Liver (tissue), 9 donors: ENCODE data around the gene ONECUT1. TPM values are rescaled to one million over a fixed set of nuclear protein-coding genes. Genes with fewer than 3 reads are reported as not detected.

ENCODE experiments used
- DNase-seq: peaks from one replicate; pipeline ENCODE4 v3.0.0-alpha.2; 2017; ENCODE audit warnings: low spot score
- H3K27ac ChIP-seq, 2 donors: one replicate each; pipeline ENCODE4 v1.7.0; 2013; ENCODE audit warnings: inconsistent platforms in 2 of 2, low read length in 2 of 2, control low read depth in 1 of 2, low read depth in 1 of 2, mild to moderate bottlenecking in 1 of 2
- H3K27me3 ChIP-seq, 4 donors: one replicate each; pipeline versions ENCODE4 v1.6.1 to v1.7.0; 2013; ENCODE audit warnings: low read length in 3 of 4, inconsistent platforms in 1 of 4, mild to moderate bottlenecking in 1 of 4, moderate library complexity in 1 of 4; ENCODE audit not compliant: control insufficient read depth in 4 of 4, insufficient read depth in 4 of 4
- H3K36me3 ChIP-seq, 4 donors: one replicate each; pipeline versions ENCODE4 v1.6.1 to v1.7.0; 2013; ENCODE audit warnings: low read length in 3 of 4, mild to moderate bottlenecking in 3 of 4, low read depth in 1 of 4, moderate library complexity in 1 of 4; ENCODE audit not compliant: control insufficient read depth in 4 of 4, insufficient read depth in 3 of 4
- H3K4me1 ChIP-seq, 4 donors: one replicate each; pipeline versions ENCODE4 v1.6.1 to v1.7.0; 2013; ENCODE audit warnings: low read length in 3 of 4, mild to moderate bottlenecking in 3 of 4, moderate library complexity in 1 of 4; ENCODE audit not compliant: control insufficient read depth in 4 of 4, insufficient read depth in 4 of 4
- H3K4me3 ChIP-seq, 3 donors: one replicate each; pipeline versions ENCODE4 v1.6.1 to v1.7.0; 2013; ENCODE audit warnings: low read length in 3 of 3, control low read depth in 1 of 3, low read depth in 1 of 3, mild to moderate bottlenecking in 1 of 3
- H3K9ac ChIP-seq, 2 donors: one replicate each; pipeline ENCODE4 v1.7.0; 2013; ENCODE audit warnings: low read length in 2 of 2, mild to moderate bottlenecking in 2 of 2, moderate library complexity in 2 of 2, control low read depth in 1 of 2, low read depth in 1 of 2
- H3K9me3 ChIP-seq, 4 donors: one replicate each; pipeline versions ENCODE4 v1.6.1 to v1.7.0; 2013; ENCODE audit warnings: low read length in 3 of 4; ENCODE audit not compliant: control insufficient read depth in 4 of 4
- ATF3 ChIP-seq: IDR thresholded peaks from 2 replicates; pipeline ENCODE4 v1.6.1; 2016; ENCODE audit warnings: antibody characterized with exemption
- CTCF ChIP-seq: fragments of 150-350 bp; IDR thresholded peaks from 2 replicates; pipeline ENCODE4 v1.5.1; 2017; ENCODE audit warnings: improper control_type of control experiment, low read depth, low read length; ENCODE audit not compliant: missing input control
- FOXA1 ChIP-seq: IDR thresholded peaks from 2 replicates; pipeline ENCODE4 v1.6.1; 2016; ENCODE audit warnings: antibody characterized with exemption
- GABPA ChIP-seq, 2 donors: IDR thresholded peaks in 1 of 2; conservative IDR thresholded peaks in 1 of 2; 2 replicates each; pipeline ENCODE4 v1.6.1; 2016; ENCODE audit warnings: antibody characterized with exemption in 2 of 2, mild to moderate bottlenecking in 1 of 2, moderate library complexity in 1 of 2
- HNF4G ChIP-seq: IDR thresholded peaks from 2 replicates; pipeline ENCODE4 v1.6.1; 2016; ENCODE audit warnings: antibody characterized with exemption
- MAX ChIP-seq: IDR thresholded peaks from 2 replicates; pipeline ENCODE4 v1.6.1; 2016; ENCODE audit warnings: antibody characterized with exemption
- NR2F2 ChIP-seq: IDR thresholded peaks from 2 replicates; pipeline ENCODE4 v1.6.1; 2016; ENCODE audit warnings: antibody characterized with exemption
- REST ChIP-seq: IDR thresholded peaks from 2 replicates; pipeline ENCODE4 v1.6.1; 2016; ENCODE audit warnings: antibody characterized with exemption, mild to moderate bottlenecking
- RXRA ChIP-seq, 2 donors: IDR thresholded peaks; 2 replicates each; pipeline ENCODE4 v1.6.1; 2017 to 2018; ENCODE audit warnings: antibody characterized with exemption in 2 of 2, mild to moderate bottlenecking in 1 of 2
- SP1 ChIP-seq: IDR thresholded peaks from 2 replicates; pipeline ENCODE4 v1.6.1; 2018; ENCODE audit warnings: antibody characterized with exemption, mild to moderate bottlenecking
- TAF1 ChIP-seq: conservative IDR thresholded peaks from 2 replicates; pipeline ENCODE4 v1.6.1; 2016; ENCODE audit warnings: antibody characterized with exemption, mild to moderate bottlenecking
- YY1 ChIP-seq: IDR thresholded peaks from 2 replicates; pipeline ENCODE4 v1.6.1; 2016; ENCODE audit warnings: antibody characterized with exemption, mild to moderate bottlenecking
- ZBTB33 ChIP-seq: IDR thresholded peaks from 2 replicates; pipeline ENCODE4 v1.6.1; 2016; ENCODE audit warnings: antibody characterized with exemption
- WGBS: extraction: QIAGEN DNeasy Blood & Tissue Kit; methylation state at CpG from one replicate; pipeline ENCODE4 v1.1.7; 2013; 5-methylcytosine and 5-hydroxymethylcytosine counted together
- polyA plus RNA-seq, 2 donors: library from polyadenylated mRNA; stranded (reverse) in 1 of 2; unstranded in 1 of 2; fragments of 200-250 nt in 1 of 2; fragments of >200 nt in 1 of 2; fragmentation: Nextera tagmentation in 1 of 2; extraction: Ambion mirVana in 1 of 2; gene quantifications; one replicate each; pipeline versions ENCODE4 v1.2.1 to v1.2.3, GENCODE V29; 2013 to 2015
- total RNA-seq, 2 donors: library from RNA; depleted of rRNA; stranded (reverse); fragments of >200 nt; gene quantifications; one replicate each; pipeline ENCODE4 v1.2.3, GENCODE V29; 2014
- donor health status: healthy.
- donor health status: healthy.
- donor health status: healthy.
- donor health status: healthy.
- donor health status: healthy.

The ONECUT1 gene
- total and polyA plus RNA-seq, 4 donors: 7.7 to 51.0 (median 14.8) TPM

- H3K9me3 ChIP-seq: no peaks in the 10 kb centered on the region
- peaks cover 0 to 47% (median 7%) of the 10 kb centered on the region in 4 donors for H3K4me1 ChIP-seq
- TF ChIP-seq NR2F2: no peak
- no peak for TF ChIP-seq REST
- no peak for TF ChIP-seq YY1
- no peak for TF ChIP-seq CTCF
- no peak for TF ChIP-seq MAX
- no peak for TF ChIP-seq SP1
- TF ChIP-seq RXRA (IDR thresholded peaks at IDR 0.05): no peak
- no peak for TF ChIP-seq TAF1
- no peak for TF ChIP-seq HNF4G
- TF ChIP-seq ATF3: no peak
- TF ChIP-seq FOXA1: no peak
- no peak for TF ChIP-seq ZBTB33
- TF ChIP-seq GABPA (IDR thresholded peaks at IDR 0.05 in 1 of 2, conservative IDR thresholded peaks at IDR 0.05 in 1 of 2): no peak
- peaks cover 0 to 3% (median 0%) of the 10 kb centered on the region in 4 donors for H3K27me3 ChIP-seq
- H3K36me3 ChIP-seq: no peaks in the 10 kb centered on the region
- H3K4me3 ChIP-seq: peak overlapping the region; percentile 50 to 74 (median 68)
- H3K27ac ChIP-seq: peak overlapping the region; percentile 76 to 80
- DNase-seq: peak; percentile 45
- H3K9ac ChIP-seq: peak overlapping the region; percentile 54 to 64
- WGBS: 1% methylated on average over 51 of the region's 51 CpGs
These were observed 451 bp downstream of the ONECUT1 start for GRCh38 chr15:52789601-52790168.

GRCh38 chr15:52789008-52789600 lies 1.0 kb downstream of the ONECUT1 start:
- peak overlapping the region; percentile 50 to 74 (median 68) for H3K4me3 ChIP-seq
- peaks cover 0 to 3% (median 0%) of the 10 kb centered on the region in 4 donors for H3K27me3 ChIP-seq
- DNase-seq: no peak
- TF ChIP-seq HNF4G (no peak), YY1 (peak; percentile 17)
- peak overlapping the region in 1 of 2 donors; percentile 17 for H3K9ac ChIP-seq
- H3K36me3 ChIP-seq: no peaks in the 10 kb centered on the region
- H3K4me1 ChIP-seq: peaks cover 0 to 52% (median 10%) of the 10 kb centered on the region in 4 donors
- WGBS: 3% methylated on average over 37 of the region's 37 CpGs
- no peaks in the 10 kb centered on the region for H3K9me3 ChIP-seq
- peak overlapping the region; percentile 76 to 80 for H3K27ac ChIP-seq
